Posterior vena cava (tissue), 2 donors: ENCODE measurements around the gene AADACL4. TPM values are rescaled to one million over a fixed set of nuclear protein-coding genes. Genes with fewer than 3 reads are reported as not detected.
"Not testable (repeated sequence)": the region's sequence is repeated elsewhere in the genome, so short reads cannot be mapped to it uniquely, and the experiment has no call there.

ENCODE experiments used
- DNase-seq: peaks from one replicate; pipeline ENCODE4 v3.0.0-alpha.2; 2020; ENCODE audit warnings: low spot score
- intact Hi-C, 2 donors: fragments of 100-400 bp; cut with DNase I; formaldehyde crosslinking; loops; one replicate each; pipeline versions ENCODE4 v1.14.1 to v1.14.2; 2022 to 2023
- total RNA-seq, 2 donors: library from RNA; stranded (reverse); fragmentation: NEBNext Ultra II Directional; extraction: Animal tissue kit (Norgen Biotek cat#: 25700); gene quantifications; one replicate each; pipeline ENCODE4 v1.2.1, GENCODE V29; 2021
- donor health status: DM: yes; HTN: yes; CAD: no.
- donor health status: DM: yes; HTN: yes; CAD: no.

Gene AADACL4
- total RNA-seq, 2 donors from 2014 or later: not detected

- DNase-seq, intact Hi-C loops: not testable (repeated sequence)
Measured at GRCh38 chr1:12645401-12645800, 1.5 kb downstream of the AADACL4 start.

GRCh38 chr1:12648741-12649140 is 4.9 kb downstream of the AADACL4 start:
- DNase-seq: no peak
- intact Hi-C loops: no loop called here

GRCh38 chr1:12649971-12650421 is 6.1 kb downstream of the AADACL4 start:
- DNase-seq: no peak
- intact Hi-C loops: no loop called here

- intact Hi-C loops: no loop called here
- DNase-seq: no peak
Measured at GRCh38 chr1:12654004-12654567, 10.2 kb downstream of the AADACL4 start.

- intact Hi-C loops: loop anchor here in 1 of 2 donors (5.0 kb wide), 1 partner anchor 332 kb away; no protein-coding TSS in a partner anchor
- no peak for DNase-seq
Measured at GRCh38 chr1:12654657-12655056, 10.8 kb downstream of the AADACL4 start.

- intact Hi-C loops: loop anchor here in 1 of 2 donors (5.0 kb wide), 1 partner anchor 334 kb away; no protein-coding TSS in a partner anchor
- DNase-seq: no peak
Measured at GRCh38 chr1:12656575-12656974, 12.7 kb downstream of the AADACL4 start.

- intact Hi-C loops: loop anchor here in 1 of 2 donors (5.0 kb wide), 1 partner anchor 335 kb away; no protein-coding TSS in a partner anchor
- DNase-seq: no peak
Measured at GRCh38 chr1:12657060-12657884, 13.4 kb downstream of the AADACL4 start.

GRCh38 chr1:12657885-12658512 is 14.1 kb downstream of the AADACL4 start:
- DNase-seq: not testable (repeated sequence)
- intact Hi-C loops: loop anchor here in 1 of 2 donors (5.0 kb wide), 1 partner anchor 336 kb away; no protein-coding TSS in a partner anchor

GRCh38 chr1:12658531-12659453 is 14.9 kb downstream of the AADACL4 start:
- DNase-seq: peak; percentile 85
- intact Hi-C loops: loop anchor here in 1 of 2 donors (5.0 kb wide), 1 partner anchor 336 kb away; no protein-coding TSS in a partner anchor

GRCh38 chr1:12661606-12662219 is 17.8 kb downstream of the AADACL4 start:
- no peak for DNase-seq
- intact Hi-C loops: no loop called here

GRCh38 chr1:12662556-12662955 is 18.7 kb downstream of the AADACL4 start:
- intact Hi-C loops: no loop called here
- DNase-seq: no peak

GRCh38 chr1:12665511-12665910 is 21.6 kb downstream of the AADACL4 start:
- intact Hi-C loops: no loop called here
- DNase-seq: no peak

GRCh38 chr1:12666141-12666735 is 22.4 kb downstream of the AADACL4 start:
- intact Hi-C loops: no loop called here

GRCh38 chr1:12669529-12670068 is 25.7 kb downstream of the AADACL4 start:
- intact Hi-C loops: no loop called here
- DNase-seq: no peak

More at GRCh38 chr1:12666141-12666735, 22.4 kb downstream of the AADACL4 start:
- no peak for DNase-seq

- intact Hi-C loops: no loop called here
Measured at GRCh38 chr1:12674358-12674757, 30.5 kb downstream of the AADACL4 start.

GRCh38 chr1:12676122-12676521 is 32.2 kb downstream of the AADACL4 start:
- intact Hi-C loops, DNase-seq: not testable (repeated sequence)

More at GRCh38 chr1:12674358-12674757, 30.5 kb downstream of the AADACL4 start:
- DNase-seq: no peak

GRCh38 chr1:12677565-12677964 is 33.7 kb downstream of the AADACL4 start:
- no peak for DNase-seq
- intact Hi-C loops: no loop called here

- no peak for DNase-seq
- intact Hi-C loops: no loop called here
Measured at GRCh38 chr1:12678350-12678749, 34.5 kb downstream of the AADACL4 start.
